Measurements from ENCODE around the gene FRMD1. TPM values are rescaled to one million over a fixed set of nuclear protein-coding genes. Genes with fewer than 3 reads are reported as not detected.

FRMD1 gene
- total RNA-seq, 1 experiment from 2014 or later: not detected

- Histone ChIP-seq H3K4me1 (replicated peaks; ENCODE audit: insufficient read depth) (no peaks in the 10 kb centered on the region), H3K4me3 (no peak overlapping the region), H3K9me2 (ENCODE audit: insufficient read depth) (no peaks in the 10 kb centered on the region), H3K4me2 (no peak overlapping the region), H3K9me3 (ENCODE audit: insufficient read depth, low read depth) (no peaks in the 10 kb centered on the region), H2AFZ (no peak overlapping the region), H3K36me3 (ENCODE audit: low read depth) (no peaks in the 10 kb centered on the region), H3F3A (ENCODE audit: insufficient read depth, low read depth) (no peaks in the 10 kb centered on the region), H3K79me2 (ENCODE audit: low read depth) (no peaks in the 10 kb centered on the region), H3K27ac (no peak overlapping the region), H3K27me3 (ENCODE audit: insufficient read depth, low read depth) (peaks cover 85% of the 10 kb centered on the region), H4K20me1 (ENCODE audit: insufficient read depth) (no peaks in the 10 kb centered on the region; the same call in 1 of the 2 replicates)
- ChIA-PET CTCF (no interaction called here), POLR2A (ENCODE audit: unreplicated experiment) (no interaction called here)
- DNase-seq: no peak
- intact Hi-C loops (cut with micrococcal nuclease; ENCODE audit: unreplicated experiment): no loop called here
- no TSS peak for BruUV-seq (replicated peaks)
- no peak for TF ChIP-seq EZH2 (IDR thresholded peaks at IDR 0.05; ENCODE audit: low read depth)
- TF ChIP-seq, protein P1, sequence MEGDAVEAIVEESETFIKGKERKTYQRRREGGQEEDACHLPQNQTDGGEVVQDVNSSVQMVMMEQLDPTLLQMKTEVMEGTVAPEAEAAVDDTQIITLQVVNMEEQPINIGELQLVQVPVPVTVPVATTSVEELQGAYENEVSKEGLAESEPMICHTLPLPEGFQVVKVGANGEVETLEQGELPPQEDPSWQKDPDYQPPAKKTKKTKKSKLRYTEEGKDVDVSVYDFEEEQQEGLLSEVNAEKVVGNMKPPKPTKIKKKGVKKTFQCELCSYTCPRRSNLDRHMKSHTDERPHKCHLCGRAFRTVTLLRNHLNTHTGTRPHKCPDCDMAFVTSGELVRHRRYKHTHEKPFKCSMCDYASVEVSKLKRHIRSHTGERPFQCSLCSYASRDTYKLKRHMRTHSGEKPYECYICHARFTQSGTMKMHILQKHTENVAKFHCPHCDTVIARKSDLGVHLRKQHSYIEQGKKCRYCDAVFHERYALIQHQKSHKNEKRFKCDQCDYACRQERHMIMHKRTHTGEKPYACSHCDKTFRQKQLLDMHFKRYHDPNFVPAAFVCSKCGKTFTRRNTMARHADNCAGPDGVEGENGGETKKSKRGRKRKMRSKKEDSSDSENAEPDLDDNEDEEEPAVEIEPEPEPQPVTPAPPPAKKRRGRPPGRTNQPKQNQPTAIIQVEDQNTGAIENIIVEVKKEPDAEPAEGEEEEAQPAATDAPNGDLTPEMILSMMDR (conservative IDR thresholded peaks at IDR 0.05): no peak
Observed at GRCh38 chr6:168073937-168074730, 4.9 kb downstream of the FRMD1 start.

GRCh38 chr6:168072730-168073129 lies 6.3 kb downstream of the FRMD1 start:
- DNase-seq: no peak
- intact Hi-C loops (cut with micrococcal nuclease; ENCODE audit: unreplicated experiment): no loop called here
- Histone ChIP-seq H3K79me2 (ENCODE audit: low read depth) (no peaks in the 10 kb centered on the region), H3K4me1 (replicated peaks; ENCODE audit: insufficient read depth) (no peaks in the 10 kb centered on the region), H4K20me1 (ENCODE audit: insufficient read depth) (no peaks in the 10 kb centered on the region; the same call in 1 of the 2 replicates), H3F3A (ENCODE audit: insufficient read depth, low read depth) (no peaks in the 10 kb centered on the region), H3K9me3 (ENCODE audit: insufficient read depth, low read depth) (no peaks in the 10 kb centered on the region), H3K27me3 (ENCODE audit: insufficient read depth, low read depth) (peaks cover 88% of the 10 kb centered on the region), H3K4me3 (no peak overlapping the region), H3K4me2 (no peak overlapping the region), H2AFZ (no peak overlapping the region), H3K36me3 (ENCODE audit: low read depth) (no peaks in the 10 kb centered on the region), H3K9me2 (ENCODE audit: insufficient read depth) (no peaks in the 10 kb centered on the region), H3K27ac (no peak overlapping the region)
- ChIA-PET POLR2A (ENCODE audit: unreplicated experiment) (no interaction called here), CTCF (no interaction called here)
- no TSS peak for BruUV-seq (replicated peaks)
- TF ChIP-seq EZH2 (IDR thresholded peaks at IDR 0.05; ENCODE audit: low read depth): no peak
- TF ChIP-seq, protein P1 (conservative IDR thresholded peaks at IDR 0.05): no peak

- no peaks in the 10 kb centered on the region for H3K79me2 ChIP-seq (ENCODE audit: low read depth)
- no peaks in the 10 kb centered on the region for H3K9me2 ChIP-seq (ENCODE audit: insufficient read depth)
- ChIA-PET CTCF (no interaction called here), POLR2A (ENCODE audit: unreplicated experiment) (no interaction called here)
- intact Hi-C loops (cut with micrococcal nuclease; ENCODE audit: unreplicated experiment): no loop called here
- H3K27ac ChIP-seq: no peak overlapping the region
- TF ChIP-seq, protein P1 (conservative IDR thresholded peaks at IDR 0.05): no peak
- no peak for TF ChIP-seq EZH2 (IDR thresholded peaks at IDR 0.05; ENCODE audit: low read depth)
- H3K4me3 ChIP-seq: no peak overlapping the region
- peaks cover 90% of the 10 kb centered on the region for H3K27me3 ChIP-seq (ENCODE audit: insufficient read depth, low read depth)
- no TSS peak for BruUV-seq (replicated peaks)
- no peak overlapping the region for H3K4me2 ChIP-seq
- H3F3A ChIP-seq (ENCODE audit: insufficient read depth, low read depth): no peaks in the 10 kb centered on the region
- H2AFZ ChIP-seq: no peak overlapping the region
- no peaks in the 10 kb centered on the region for H3K36me3 ChIP-seq (ENCODE audit: low read depth)
- H3K4me1 ChIP-seq (replicated peaks; ENCODE audit: insufficient read depth): no peaks in the 10 kb centered on the region
- H4K20me1 ChIP-seq (ENCODE audit: insufficient read depth): no peaks in the 10 kb centered on the region; the same call in 1 of the 2 replicates
- no peak for DNase-seq
- H3K9me3 ChIP-seq (ENCODE audit: insufficient read depth, low read depth): no peaks in the 10 kb centered on the region
Observed at GRCh38 chr6:168072261-168072660, 6.8 kb downstream of the FRMD1 start.

Data from PC-9 (cell line).